NB4 (cell line): Measurements from ENCODE around the gene NOP9.
"Not testable (repeated sequence)": the region's sequence is repeated elsewhere in the genome, so short reads cannot be mapped to it uniquely, and the experiment has no call there.

Experiments used
- DNase-seq: peaks from one replicate; pipeline ENCODE4 v3.0.0; 2010; ENCODE audit warnings: low read depth
- H3K4me3 ChIP-seq: one replicate; pipeline ENCODE4 v1.5.1; 2011; ENCODE audit warnings: mild to moderate bottlenecking, low read depth, low read length, moderate library complexity
- CTCF ChIP-seq: IDR thresholded peaks from one replicate; pipeline ENCODE4 v1.5.1; 2012; ENCODE audit warnings: low read depth, low read length
- MAX ChIP-seq: IDR thresholded peaks from 2 replicates; pipeline ENCODE4 v1.6.1; 2011; ENCODE audit warnings: low read depth, low read length
- MYC ChIP-seq: IDR thresholded peaks from 2 replicates; pipeline ENCODE4 v1.6.1; 2011; ENCODE audit warnings: low read depth, low read length
- POLR2A ChIP-seq: IDR thresholded peaks from 2 replicates; pipeline ENCODE4 v1.6.1; 2011; ENCODE audit warnings: mild to moderate bottlenecking; ENCODE audit not compliant: insufficient read length; ENCODE audit errors: extremely low read depth

Gene NOP9

GRCh38 chr14:24322672-24323071 lies 23.0 kb downstream of the NOP9 start:
- no peak overlapping the region for H3K4me3 ChIP-seq
- DNase-seq = no peak
- TF ChIP-seq CTCF (no peak), MAX (no peak), POLR2A (no peak), MYC (no peak)

GRCh38 chr14:24323341-24323740 lies 23.7 kb downstream of the NOP9 start:
- no peak overlapping the region for H3K4me3 ChIP-seq
- TF ChIP-seq MYC (no peak), MAX (no peak), CTCF (no peak), POLR2A (no peak)
- no peak for DNase-seq

- no peak for DNase-seq
- TF ChIP-seq MAX (no peak), CTCF (no peak), POLR2A (no peak), MYC (no peak)
- no peak overlapping the region for H3K4me3 ChIP-seq
These were observed 24.4 kb downstream of the NOP9 start for GRCh38 chr14:24324024-24324423.

GRCh38 chr14:24325041-24325530 lies 25.4 kb downstream of the NOP9 start:
- no peak for DNase-seq
- TF ChIP-seq MAX (no peak), MYC (no peak), CTCF (no peak), POLR2A (no peak)
- H3K4me3 ChIP-seq = no peak overlapping the region

GRCh38 chr14:24325963-24326362 lies 26.3 kb downstream of the NOP9 start:
- no peak for TF ChIP-seq POLR2A
- TF ChIP-seq MYC = no peak
- TF ChIP-seq MAX = no peak
- TF ChIP-seq CTCF = no peak
- no peak overlapping the region for H3K4me3 ChIP-seq

GRCh38 chr14:24327303-24327702 lies 27.7 kb downstream of the NOP9 start:
- DNase-seq = peak; percentile 54
- TF ChIP-seq POLR2A (no peak), MYC (no peak), CTCF (no peak), MAX (no peak)

More at GRCh38 chr14:24325963-24326362, 26.3 kb downstream of the NOP9 start:
- no peak for DNase-seq

GRCh38 chr14:24327914-24328313 lies 28.3 kb downstream of the NOP9 start:
- not testable (repeated sequence) for H3K4me3 ChIP-seq
- DNase-seq = peak; percentile 32

More at GRCh38 chr14:24327303-24327702, 27.7 kb downstream of the NOP9 start:
- no peak overlapping the region for H3K4me3 ChIP-seq
